Gastroesophageal sphincter (tissue), 3 donors: ENCODE data around the gene SLC32A1.

Experiments used
- POLR2A ChIP-seq, 2 donors: fragments of 450-650 bp; IDR thresholded peaks; one replicate each; pipeline ENCODE4 v1.6.1; 2017; ENCODE audit warnings: antibody characterized with exemption in 2 of 2, mild to moderate bottlenecking in 2 of 2, moderate library complexity in 1 of 2
- POLR2AphosphoS5 ChIP-seq: sonication (generic); formaldehyde crosslinking; IDR thresholded peaks from one replicate; pipeline ENCODE4 v1.6.1; 2017; ENCODE audit warnings: antibody characterized with exemption
- TF ChIP-seq, protein P1 (sequence below), 4 experiments: fragments of 200-600 bp in 2 of 4; fragments of 450-650 bp in 2 of 4; sonication (generic) in 1 of 4; IDR thresholded peaks; one replicate each; pipeline ENCODE4 v1.5.1; 2017 to 2019; ENCODE audit warnings: antibody characterized with exemption in 4 of 4, mild to moderate bottlenecking in 2 of 4, moderate library complexity in 2 of 4

DNA sequence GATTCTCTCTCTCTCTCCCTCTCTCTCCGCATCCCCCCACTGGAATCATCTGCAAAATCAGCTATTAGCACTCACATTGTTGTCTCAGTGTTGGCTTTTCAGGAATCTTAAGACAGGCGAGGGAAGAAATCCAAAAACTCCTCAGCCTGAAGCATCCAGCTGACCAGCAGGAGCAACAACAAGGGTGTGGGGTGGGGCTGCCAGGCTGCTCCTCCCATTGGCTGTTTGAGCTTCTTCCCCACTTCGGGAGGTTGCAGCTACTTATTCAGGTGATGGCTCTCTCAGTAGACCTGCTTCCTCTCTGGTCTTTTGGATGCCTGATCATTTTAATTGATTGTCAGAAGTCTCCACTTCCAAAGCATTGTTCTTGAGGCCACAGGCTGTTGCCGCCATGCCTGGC lies 24.1 kb upstream of the SLC32A1 start:
- TF ChIP-seq, protein P1, sequence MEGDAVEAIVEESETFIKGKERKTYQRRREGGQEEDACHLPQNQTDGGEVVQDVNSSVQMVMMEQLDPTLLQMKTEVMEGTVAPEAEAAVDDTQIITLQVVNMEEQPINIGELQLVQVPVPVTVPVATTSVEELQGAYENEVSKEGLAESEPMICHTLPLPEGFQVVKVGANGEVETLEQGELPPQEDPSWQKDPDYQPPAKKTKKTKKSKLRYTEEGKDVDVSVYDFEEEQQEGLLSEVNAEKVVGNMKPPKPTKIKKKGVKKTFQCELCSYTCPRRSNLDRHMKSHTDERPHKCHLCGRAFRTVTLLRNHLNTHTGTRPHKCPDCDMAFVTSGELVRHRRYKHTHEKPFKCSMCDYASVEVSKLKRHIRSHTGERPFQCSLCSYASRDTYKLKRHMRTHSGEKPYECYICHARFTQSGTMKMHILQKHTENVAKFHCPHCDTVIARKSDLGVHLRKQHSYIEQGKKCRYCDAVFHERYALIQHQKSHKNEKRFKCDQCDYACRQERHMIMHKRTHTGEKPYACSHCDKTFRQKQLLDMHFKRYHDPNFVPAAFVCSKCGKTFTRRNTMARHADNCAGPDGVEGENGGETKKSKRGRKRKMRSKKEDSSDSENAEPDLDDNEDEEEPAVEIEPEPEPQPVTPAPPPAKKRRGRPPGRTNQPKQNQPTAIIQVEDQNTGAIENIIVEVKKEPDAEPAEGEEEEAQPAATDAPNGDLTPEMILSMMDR (IDR thresholded peaks at IDR 0.05): no peak
- no peak for TF ChIP-seq POLR2A (IDR thresholded peaks at IDR 0.05)
- TF ChIP-seq POLR2AphosphoS5: no peak
